DND-41 (cell line): ENCODE measurements around the gene PXMP4.
"Not testable (repeated sequence)": the region's sequence is repeated elsewhere in the genome, so short reads cannot be mapped to it uniquely, and the experiment has no call there.

ENCODE experiments used
- ATAC-seq: fragments of 200-7000 bp; cut with Tn5 transposase; 3 replicates; pipeline ENCODE4 v1.9.1; 2021; ENCODE audit warnings: low read depth; ENCODE audit not compliant: insufficient read depth
- DNase-seq: peaks from one replicate; pipeline ENCODE4 v3.0.0-alpha.2; 2020
- H2AFZ ChIP-seq: 2 replicates; pipeline ENCODE4 v1.6.0; 2012; ENCODE audit warnings: low read depth, low read length
- H3K27ac ChIP-seq: 2 replicates; pipeline ENCODE4 v1.5.1; 2012; ENCODE audit warnings: low read length, inconsistent platforms
- H3K27me3 ChIP-seq: fragments of 200-600 bp; sonication (generic); 2 replicates; pipeline ENCODE4 v1.6.0; 2012; ENCODE audit warnings: low read length, mild to moderate bottlenecking, inconsistent platforms; ENCODE audit not compliant: insufficient read depth, poor library complexity
- H3K36me3 ChIP-seq: 2 replicates; pipeline ENCODE4 v1.5.1; 2012; ENCODE audit warnings: low read length, inconsistent platforms; ENCODE audit not compliant: insufficient read depth
- H3K4me1 ChIP-seq: 2 replicates; pipeline ENCODE4 v1.5.1; 2012; ENCODE audit warnings: mild to moderate bottlenecking, low read length; ENCODE audit not compliant: insufficient read depth
- H3K4me2 ChIP-seq: 2 replicates; pipeline ENCODE4 v1.6.0; 2012; ENCODE audit warnings: mild to moderate bottlenecking, moderate library complexity, low read length, inconsistent platforms; ENCODE audit not compliant: insufficient read depth
- H3K4me3 ChIP-seq, 2 experiments: fragments of 200-600 bp in 1 of 2; shearing (Covaris generic) in 1 of 2; 2 replicates each; pipeline ENCODE4 v1.5.1; 2012 to 2016; ENCODE audit warnings: inconsistent platforms in 2 of 2, low read length in 2 of 2, mild to moderate bottlenecking in 2 of 2, low read depth in 1 of 2, moderate library complexity in 1 of 2
- H3K79me2 ChIP-seq: 2 replicates; pipeline ENCODE4 v1.6.0; 2012; ENCODE audit warnings: low read length, inconsistent platforms; ENCODE audit not compliant: insufficient read depth
- H3K9ac ChIP-seq: 2 replicates; pipeline ENCODE4 v1.6.0; 2012; ENCODE audit warnings: low read depth, mild to moderate bottlenecking, inconsistent platforms, low read length, moderate library complexity
- H3K9me3 ChIP-seq: 2 replicates; pipeline ENCODE4 v1.5.1; 2012; ENCODE audit warnings: low read length, moderate library complexity, mild to moderate bottlenecking, inconsistent platforms; ENCODE audit not compliant: insufficient read depth, severe bottlenecking
- H4K20me1 ChIP-seq: 2 replicates; pipeline ENCODE4 v1.6.0; 2012; ENCODE audit warnings: low read length; ENCODE audit not compliant: insufficient read depth
- CTCF ChIP-seq: IDR thresholded peaks from 2 replicates; pipeline ENCODE4 v1.5.1; 2012; ENCODE audit warnings: borderline replicate concordance, low read length, moderate library complexity, mild to moderate bottlenecking; ENCODE audit not compliant: poor library complexity, severe bottlenecking; ENCODE audit errors: extremely low read depth
- EZH2 ChIP-seq: IDR thresholded peaks from 3 replicates; pipeline ENCODE4 v1.6.1; 2012; ENCODE audit warnings: borderline replicate concordance, low read depth, mild to moderate bottlenecking, moderate library complexity, low read length, inconsistent platforms; ENCODE audit not compliant: severe bottlenecking

Gene PXMP4

GRCh38 chr20:33757046-33757445, 36.9 kb upstream of the PXMP4 start:
- Histone ChIP-seq H2AFZ (peak overlapping the region; percentile 88; the same call in 1 of the 2 replicates), H4K20me1 (no peaks in the 10 kb centered on the region), H3K4me1 (peaks cover 12% of the 10 kb centered on the region), H3K4me2 (no peak overlapping the region), H3K9ac (no peak overlapping the region), H3K36me3 (peaks cover 16% of the 10 kb centered on the region), H3K4me3 (no peak overlapping the region), H3K79me2 (no peaks in the 10 kb centered on the region), H3K9me3 (peaks cover 6% of the 10 kb centered on the region), H3K27me3 (no peaks in the 10 kb centered on the region), H3K27ac (no peak overlapping the region; the same call in 1 of the 2 replicates)
- DNase-seq (no peak), ATAC-seq (no peak)
- TF ChIP-seq CTCF (no peak), EZH2 (no peak)

- H3K4me3 ChIP-seq, H3K9me3 ChIP-seq, H4K20me1 ChIP-seq, H3K79me2 ChIP-seq, H3K27me3 ChIP-seq: not testable (repeated sequence)
- peak; percentile 97 for ATAC-seq
- Histone ChIP-seq H3K36me3 (peaks cover 16% of the 10 kb centered on the region), H3K27ac (peak overlapping the region; percentile 83), H2AFZ (peak overlapping the region; percentile 88), H3K9ac (peak overlapping the region; percentile 25; the same call in 1 of the 2 replicates), H3K4me1 (peaks cover 12% of the 10 kb centered on the region), H3K4me2 (peak overlapping the region; percentile 41; the same call in 1 of the 2 replicates)
- DNase-seq = peak; percentile 74
Measured at GRCh38 chr20:33755936-33756490, 35.9 kb upstream of the PXMP4 start.

GRCh38 chr20:33753763-33754162, 33.7 kb upstream of the PXMP4 start:
- no peaks in the 10 kb centered on the region for H3K27me3 ChIP-seq
- no peak overlapping the region for H3K4me2 ChIP-seq
- H3K27ac ChIP-seq = no peak overlapping the region
- H3K4me1 ChIP-seq = peaks cover 12% of the 10 kb centered on the region
- no peak for TF ChIP-seq CTCF
- no peak for TF ChIP-seq EZH2
- no peaks in the 10 kb centered on the region for H3K79me2 ChIP-seq
- H3K4me3 ChIP-seq = no peak overlapping the region
- no peak overlapping the region for H2AFZ ChIP-seq
- no peak overlapping the region for H3K9ac ChIP-seq
- DNase-seq = no peak
- no peaks in the 10 kb centered on the region for H4K20me1 ChIP-seq
- H3K36me3 ChIP-seq = peaks cover 16% of the 10 kb centered on the region
- peaks cover 6% of the 10 kb centered on the region for H3K9me3 ChIP-seq
- no peak for ATAC-seq

GRCh38 chr20:33753143-33753542, 33.0 kb upstream of the PXMP4 start:
- Histone ChIP-seq H3K9ac (no peak overlapping the region), H3K4me3 (no peak overlapping the region), H3K36me3 (peaks cover 16% of the 10 kb centered on the region), H3K9me3 (peaks cover 6% of the 10 kb centered on the region), H3K27ac (no peak overlapping the region), H2AFZ (no peak overlapping the region), H3K79me2 (no peaks in the 10 kb centered on the region), H3K4me2 (no peak overlapping the region), H4K20me1 (no peaks in the 10 kb centered on the region), H3K27me3 (no peaks in the 10 kb centered on the region), H3K4me1 (peaks cover 12% of the 10 kb centered on the region)
- TF ChIP-seq CTCF (no peak), EZH2 (no peak)
- ATAC-seq (no peak), DNase-seq (no peak)
